Measurements from ENCODE around the gene HYAL2. TPM values are rescaled to one million over a fixed set of nuclear protein-coding genes. Genes with fewer than 3 reads are reported as not detected.

Gene HYAL2
- total and polyA plus RNA-seq, 10 of the 15 experiments (the other 5 are each of a cell fraction or from before 2014, with no cell fraction given) = 0.06 to 21.8 (median 12.7) TPM

GRCh38 chr3:50350527-50351322 is 28.2 kb upstream of the HYAL2 start, which contains the start of the genes CYB561D2 and NPRL2 (continued):
- TF ChIP-seq ZBTB11 (CRISPR knock-in tag; IDR thresholded peaks at IDR 0.05) = peak; percentile 31; the same call in 1 of the 2 replicates
- TF ChIP-seq POLR2AphosphoS2 (IDR thresholded peaks at IDR 0.05; ENCODE audit: low read depth, low read length) = peak; percentile 92
- TF ChIP-seq MYC (IDR thresholded peaks at IDR 0.05; ENCODE audit: insufficient read depth, insufficient read length, insufficient replicate concordance, low read length, severe bottlenecking) = no peak
- peak; percentile 72 for TF ChIP-seq MXI1 (IDR thresholded peaks at IDR 0.05; ENCODE audit: low read depth, low read length)
- no peak for TF ChIP-seq NFYA (IDR thresholded peaks at IDR 0.05; ENCODE audit: borderline replicate concordance, low read depth, low read length)
- TF ChIP-seq HDAC6 (IDR thresholded peaks at IDR 0.05; ENCODE audit: unreplicated experiment) = no peak
- no peak for TF ChIP-seq TCF7 (IDR thresholded peaks at IDR 0.05; ENCODE audit: borderline replicate concordance)
- TF ChIP-seq POLR2AphosphoS5 (IDR thresholded peaks at IDR 0.05; ENCODE audit: low read length) = peak; percentile 92
- TF ChIP-seq STAT1 (conservative IDR thresholded peaks at IDR 0.05) = no peak
- TF ChIP-seq RBBP5 (conservative IDR thresholded peaks at IDR 0.05) = no peak
- no peak for TF ChIP-seq BCLAF1 (IDR thresholded peaks at IDR 0.05)
- TF ChIP-seq BACH1 (IDR thresholded peaks at IDR 0.05; ENCODE audit: borderline replicate concordance) = peak; percentile 59; the same call in 1 of the 2 replicates
- no peak for TF ChIP-seq BMI1 (IDR thresholded peaks at IDR 0.05; ENCODE audit: borderline replicate concordance)
- peak; percentile 79; the same call in 1 of the 2 replicates for TF ChIP-seq YY1 (IDR thresholded peaks at IDR 0.05; ENCODE audit: low read depth, low read length)
- no peak for TF ChIP-seq CHD4 (IDR thresholded peaks at IDR 0.05)
- no peak; the same call in none of the 2 replicates for TF ChIP-seq ATF7 (IDR thresholded peaks at IDR 0.05; ENCODE audit: low read depth)
- peak; percentile 53; the same call in 1 of the 2 replicates for TF ChIP-seq ESRRA (IDR thresholded peaks at IDR 0.05; ENCODE audit: low read length)
- TF ChIP-seq STAT3 (IDR thresholded peaks at IDR 0.05; ENCODE audit: low read depth, low read length) = no peak
- TF ChIP-seq MTA3 (IDR thresholded peaks at IDR 0.05; ENCODE audit: borderline replicate concordance, low read length) = no peak
- peak; percentile 100 for TF ChIP-seq IKZF1 (conservative IDR thresholded peaks at IDR 0.05)
- peak in 1 of 2 experiments; percentile 27; a peak in 1 of 4 replicates for TF ChIP-seq BHLHE40 (IDR thresholded peaks at IDR 0.05; ENCODE audit: borderline replicate concordance in 1 of 2, low read depth in 2 of 2, low read length in 1 of 2)
- TF ChIP-seq TAF1 (IDR thresholded peaks at IDR 0.05; ENCODE audit: borderline replicate concordance, low read depth, low read length) = peak; percentile 64; the same call in 1 of the 2 replicates
- TF ChIP-seq RB1 (IDR thresholded peaks at IDR 0.05; ENCODE audit: borderline replicate concordance) = peak; percentile 63; the same call in 1 of the 2 replicates
- peak; percentile 69; the same call in 1 of the 3 replicates for TF ChIP-seq POU2F2 (IDR thresholded peaks at IDR 0.05; ENCODE audit: borderline replicate concordance, low read depth, low read length)
- TF ChIP-seq NBN (IDR thresholded peaks at IDR 0.05) = peak; percentile 83; the same call in 1 of the 2 replicates
